ENCODE measurements around the gene ASXL3. TPM values are rescaled to one million over a fixed set of nuclear protein-coding genes. Genes with fewer than 3 reads are reported as not detected.

ASXL3 gene
- total and polyA plus RNA-seq, 9 of the 15 experiments (the other 6 are each of a cell fraction or from before 2014, with no cell fraction given), result not detected

DNA sequence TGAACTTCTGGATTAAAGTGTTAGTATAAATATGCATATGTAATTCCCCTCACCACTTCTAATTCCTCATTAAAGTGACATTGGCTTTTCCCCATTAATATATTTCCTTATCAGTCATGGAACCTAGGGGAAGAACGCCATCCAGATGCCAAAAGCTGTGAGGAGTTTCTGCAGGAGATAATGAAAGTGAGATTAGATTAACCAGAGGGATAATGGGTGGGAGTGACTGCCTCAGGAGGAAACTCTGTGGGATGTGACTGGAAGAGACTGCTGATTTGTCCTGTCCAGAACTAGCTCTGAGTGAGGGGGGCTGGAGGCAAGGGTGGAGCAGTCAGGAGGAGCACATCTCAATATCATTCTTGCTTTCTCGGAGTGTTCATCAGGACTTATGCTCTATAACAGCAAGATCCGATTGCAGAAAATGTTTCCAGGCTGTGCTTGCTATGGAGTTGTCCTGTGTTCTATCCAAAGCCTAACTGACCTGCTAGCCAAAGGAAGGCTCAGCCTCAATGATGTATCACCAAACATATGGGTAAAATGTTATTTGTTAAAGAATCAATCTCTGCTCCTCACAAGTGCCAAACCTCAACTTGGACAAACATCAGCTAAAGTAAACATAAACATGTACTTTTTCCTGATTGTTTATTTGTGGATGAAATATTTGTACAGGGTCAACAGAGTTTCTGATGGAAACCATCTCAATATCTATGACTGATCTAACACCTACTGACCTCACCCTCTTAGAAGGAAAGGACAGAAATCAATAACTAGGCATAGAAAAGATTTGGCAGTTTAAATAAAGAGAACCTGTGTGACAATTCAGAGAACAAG, 118.5 kb downstream of the ASXL3 start (continued):
- TF ChIP-seq, protein P1, sequence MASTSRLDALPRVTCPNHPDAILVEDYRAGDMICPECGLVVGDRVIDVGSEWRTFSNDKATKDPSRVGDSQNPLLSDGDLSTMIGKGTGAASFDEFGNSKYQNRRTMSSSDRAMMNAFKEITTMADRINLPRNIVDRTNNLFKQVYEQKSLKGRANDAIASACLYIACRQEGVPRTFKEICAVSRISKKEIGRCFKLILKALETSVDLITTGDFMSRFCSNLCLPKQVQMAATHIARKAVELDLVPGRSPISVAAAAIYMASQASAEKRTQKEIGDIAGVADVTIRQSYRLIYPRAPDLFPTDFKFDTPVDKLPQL (IDR thresholded peaks at IDR 0.05; ENCODE audit: extremely low read depth, insufficient read length), result no peak

DNA sequence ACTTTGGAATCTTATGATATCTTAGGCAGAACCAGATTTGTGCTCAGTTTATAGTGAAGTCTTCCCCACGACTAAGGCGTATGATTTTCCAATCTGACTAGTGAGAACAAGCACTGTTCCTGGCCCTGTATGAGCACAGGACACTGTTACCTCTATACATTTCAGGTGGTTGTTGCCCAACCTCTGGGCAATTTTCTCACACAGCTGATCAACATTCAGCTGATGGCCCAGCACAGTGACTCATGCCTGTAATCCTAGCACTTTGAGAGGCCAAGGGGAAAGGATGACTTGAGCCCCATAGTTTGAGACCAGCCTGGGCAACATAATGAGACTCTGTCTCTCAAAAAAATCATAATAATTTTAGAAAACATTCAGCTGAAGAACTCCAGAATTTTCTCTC, 119.5 kb downstream of the ASXL3 start:
- H3K27ac ChIP-seq (ENCODE audit: extremely low read depth, low read depth, low read length), result no peak overlapping the region
- H3K27me3 ChIP-seq (ENCODE audit: control insufficient read depth in 2 of 2, insufficient read depth in 2 of 2, low read length in 2 of 2), result no peaks in the 10 kb centered on the region
- H3K79me2 ChIP-seq (ENCODE audit: control insufficient read depth, insufficient read depth, low read length), result no peaks in the 10 kb centered on the region
- ChIA-PET CTCF (ENCODE audit: low intra/inter-chr PET ratio) (no interaction called here), POLR2A (no interaction called here)
- H3K4me3 ChIP-seq, result no peak overlapping the region
- no peaks in the 10 kb centered on the region for H3K9me1 ChIP-seq (ENCODE audit: control insufficient read depth, insufficient read depth, low read length)
- BruUV-seq (replicated peaks), result no TSS peak
- no peaks in the 10 kb centered on the region for H3K9me3 ChIP-seq (replicated peaks; ENCODE audit: control insufficient read depth, insufficient read depth, low read depth, low read length)
- FAIRE-seq, result no peak
- in situ Hi-C loops (cut with MboI), result no loop called here
- H3K36me3 ChIP-seq (ENCODE audit: control insufficient read depth, insufficient read depth, low read length), result no peaks in the 10 kb centered on the region
- H3K9ac ChIP-seq (ENCODE audit: insufficient read depth in 1 of 2, low read depth in 2 of 2, low read length in 2 of 2), result no peak overlapping the region
- TF ChIP-seq ARID2 (IDR thresholded peaks at IDR 0.05) (no peak), NCOA4 (IDR thresholded peaks at IDR 0.05; ENCODE audit: partially characterized antibody) (no peak), ZNF121 (CRISPR knock-in tag; conservative IDR thresholded peaks at IDR 0.05) (no peak), HNRNPH1 (optimal IDR thresholded peaks at IDR 0.05; ENCODE audit: low read depth, low read length) (no peak), SMAD3 (CRISPR knock-in tag; conservative IDR thresholded peaks at IDR 0.05) (no peak), SUPT5H (IDR thresholded peaks at IDR 0.05) (no peak)
- TF ChIP-seq, protein P2, sequence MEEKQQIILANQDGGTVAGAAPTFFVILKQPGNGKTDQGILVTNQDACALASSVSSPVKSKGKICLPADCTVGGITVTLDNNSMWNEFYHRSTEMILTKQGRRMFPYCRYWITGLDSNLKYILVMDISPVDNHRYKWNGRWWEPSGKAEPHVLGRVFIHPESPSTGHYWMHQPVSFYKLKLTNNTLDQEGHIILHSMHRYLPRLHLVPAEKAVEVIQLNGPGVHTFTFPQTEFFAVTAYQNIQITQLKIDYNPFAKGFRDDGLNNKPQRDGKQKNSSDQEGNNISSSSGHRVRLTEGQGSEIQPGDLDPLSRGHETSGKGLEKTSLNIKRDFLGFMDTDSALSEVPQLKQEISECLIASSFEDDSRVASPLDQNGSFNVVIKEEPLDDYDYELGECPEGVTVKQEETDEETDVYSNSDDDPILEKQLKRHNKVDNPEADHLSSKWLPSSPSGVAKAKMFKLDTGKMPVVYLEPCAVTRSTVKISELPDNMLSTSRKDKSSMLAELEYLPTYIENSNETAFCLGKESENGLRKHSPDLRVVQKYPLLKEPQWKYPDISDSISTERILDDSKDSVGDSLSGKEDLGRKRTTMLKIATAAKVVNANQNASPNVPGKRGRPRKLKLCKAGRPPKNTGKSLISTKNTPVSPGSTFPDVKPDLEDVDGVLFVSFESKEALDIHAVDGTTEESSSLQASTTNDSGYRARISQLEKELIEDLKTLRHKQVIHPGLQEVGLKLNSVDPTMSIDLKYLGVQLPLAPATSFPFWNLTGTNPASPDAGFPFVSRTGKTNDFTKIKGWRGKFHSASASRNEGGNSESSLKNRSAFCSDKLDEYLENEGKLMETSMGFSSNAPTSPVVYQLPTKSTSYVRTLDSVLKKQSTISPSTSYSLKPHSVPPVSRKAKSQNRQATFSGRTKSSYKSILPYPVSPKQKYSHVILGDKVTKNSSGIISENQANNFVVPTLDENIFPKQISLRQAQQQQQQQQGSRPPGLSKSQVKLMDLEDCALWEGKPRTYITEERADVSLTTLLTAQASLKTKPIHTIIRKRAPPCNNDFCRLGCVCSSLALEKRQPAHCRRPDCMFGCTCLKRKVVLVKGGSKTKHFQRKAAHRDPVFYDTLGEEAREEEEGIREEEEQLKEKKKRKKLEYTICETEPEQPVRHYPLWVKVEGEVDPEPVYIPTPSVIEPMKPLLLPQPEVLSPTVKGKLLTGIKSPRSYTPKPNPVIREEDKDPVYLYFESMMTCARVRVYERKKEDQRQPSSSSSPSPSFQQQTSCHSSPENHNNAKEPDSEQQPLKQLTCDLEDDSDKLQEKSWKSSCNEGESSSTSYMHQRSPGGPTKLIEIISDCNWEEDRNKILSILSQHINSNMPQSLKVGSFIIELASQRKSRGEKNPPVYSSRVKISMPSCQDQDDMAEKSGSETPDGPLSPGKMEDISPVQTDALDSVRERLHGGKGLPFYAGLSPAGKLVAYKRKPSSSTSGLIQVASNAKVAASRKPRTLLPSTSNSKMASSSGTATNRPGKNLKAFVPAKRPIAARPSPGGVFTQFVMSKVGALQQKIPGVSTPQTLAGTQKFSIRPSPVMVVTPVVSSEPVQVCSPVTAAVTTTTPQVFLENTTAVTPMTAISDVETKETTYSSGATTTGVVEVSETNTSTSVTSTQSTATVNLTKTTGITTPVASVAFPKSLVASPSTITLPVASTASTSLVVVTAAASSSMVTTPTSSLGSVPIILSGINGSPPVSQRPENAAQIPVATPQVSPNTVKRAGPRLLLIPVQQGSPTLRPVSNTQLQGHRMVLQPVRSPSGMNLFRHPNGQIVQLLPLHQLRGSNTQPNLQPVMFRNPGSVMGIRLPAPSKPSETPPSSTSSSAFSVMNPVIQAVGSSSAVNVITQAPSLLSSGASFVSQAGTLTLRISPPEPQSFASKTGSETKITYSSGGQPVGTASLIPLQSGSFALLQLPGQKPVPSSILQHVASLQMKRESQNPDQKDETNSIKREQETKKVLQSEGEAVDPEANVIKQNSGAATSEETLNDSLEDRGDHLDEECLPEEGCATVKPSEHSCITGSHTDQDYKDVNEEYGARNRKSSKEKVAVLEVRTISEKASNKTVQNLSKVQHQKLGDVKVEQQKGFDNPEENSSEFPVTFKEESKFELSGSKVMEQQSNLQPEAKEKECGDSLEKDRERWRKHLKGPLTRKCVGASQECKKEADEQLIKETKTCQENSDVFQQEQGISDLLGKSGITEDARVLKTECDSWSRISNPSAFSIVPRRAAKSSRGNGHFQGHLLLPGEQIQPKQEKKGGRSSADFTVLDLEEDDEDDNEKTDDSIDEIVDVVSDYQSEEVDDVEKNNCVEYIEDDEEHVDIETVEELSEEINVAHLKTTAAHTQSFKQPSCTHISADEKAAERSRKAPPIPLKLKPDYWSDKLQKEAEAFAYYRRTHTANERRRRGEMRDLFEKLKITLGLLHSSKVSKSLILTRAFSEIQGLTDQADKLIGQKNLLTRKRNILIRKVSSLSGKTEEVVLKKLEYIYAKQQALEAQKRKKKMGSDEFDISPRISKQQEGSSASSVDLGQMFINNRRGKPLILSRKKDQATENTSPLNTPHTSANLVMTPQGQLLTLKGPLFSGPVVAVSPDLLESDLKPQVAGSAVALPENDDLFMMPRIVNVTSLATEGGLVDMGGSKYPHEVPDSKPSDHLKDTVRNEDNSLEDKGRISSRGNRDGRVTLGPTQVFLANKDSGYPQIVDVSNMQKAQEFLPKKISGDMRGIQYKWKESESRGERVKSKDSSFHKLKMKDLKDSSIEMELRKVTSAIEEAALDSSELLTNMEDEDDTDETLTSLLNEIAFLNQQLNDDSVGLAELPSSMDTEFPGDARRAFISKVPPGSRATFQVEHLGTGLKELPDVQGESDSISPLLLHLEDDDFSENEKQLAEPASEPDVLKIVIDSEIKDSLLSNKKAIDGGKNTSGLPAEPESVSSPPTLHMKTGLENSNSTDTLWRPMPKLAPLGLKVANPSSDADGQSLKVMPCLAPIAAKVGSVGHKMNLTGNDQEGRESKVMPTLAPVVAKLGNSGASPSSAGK (IDR thresholded peaks at IDR 0.05), result no peak
- intact Hi-C loops (cut with micrococcal nuclease), result no loop called here
- DNase-seq (ENCODE audit: extremely low read depth in 1 of 4, low spot score in 3 of 4), result no peak
- no peak for ATAC-seq
- H4K20me1 ChIP-seq (replicated peaks; ENCODE audit: control insufficient read depth, insufficient read depth, low read length), result no peaks in the 10 kb centered on the region
- whole genome bisulfite sequencing (ENCODE audit: insufficient coverage, low coverage, missing lambda C conversion rate), result 0% methylated on average over 2 of the region's 2 CpGs
- no peak overlapping the region for H2AFZ ChIP-seq (ENCODE audit: low read depth, low read length)
- H3K4me2 ChIP-seq (ENCODE audit: insufficient read depth, low read length), result no peak overlapping the region
- no peaks in the 10 kb centered on the region for H3K4me1 ChIP-seq (replicated peaks in 1 of 2; ENCODE audit: control insufficient read depth in 2 of 2, insufficient read depth in 2 of 2, low read length in 2 of 2)

Measured in K562 (cell line).